Fibroblast of mammary gland (primary cell): ENCODE results near the gene APOL5.
"Not testable (repeated sequence)": the region's sequence is repeated elsewhere in the genome, so short reads cannot be mapped to it uniquely, and the experiment has no call there.

Source experiments
- DNase-seq: peaks from one replicate; pipeline ENCODE4 v3.0.0-alpha.2; 2010; ENCODE audit warnings: low read depth
- H3K4me3 ChIP-seq: 2 replicates; pipeline ENCODE4 v1.5.1; 2011; ENCODE audit warnings: low read depth, mild to moderate bottlenecking, low read length, moderate library complexity; ENCODE audit not compliant: control insufficient read depth
- CTCF ChIP-seq: conservative IDR thresholded peaks from 2 replicates; pipeline ENCODE4 v1.5.1; 2011; ENCODE audit warnings: low read depth, low read length, inconsistent platforms; ENCODE audit not compliant: control insufficient read depth, insufficient read depth

Gene APOL5

GRCh38 chr22:35717572-35717971, at the start of gene APOL5:
Gene APOL5 (plus strand): TSS chr22:35717872. CDS start chr22:35717872, 0 bp downstream.
- DNase-seq, result no peak
- no peak within 1 kb of the TSS for H3K4me3 ChIP-seq

GRCh38 chr22:35674335-35674734, 43.3 kb upstream of the APOL5 start:
- TF ChIP-seq CTCF, result no peak
- no peak for DNase-seq
- H3K4me3 ChIP-seq, result no peak overlapping the region

More at GRCh38 chr22:35717572-35717971, at the start of gene APOL5:
- no peak for TF ChIP-seq CTCF

GRCh38 chr22:35676065-35676464, 41.6 kb upstream of the APOL5 start:
- H3K4me3 ChIP-seq, DNase-seq: not testable (repeated sequence)

GRCh38 chr22:35677460-35678187, 40.0 kb upstream of the APOL5 start:
- H3K4me3 ChIP-seq, result no peak overlapping the region
- TF ChIP-seq CTCF, result no peak
- DNase-seq, result no peak

- no peak for DNase-seq
- no peak for TF ChIP-seq CTCF
- no peak overlapping the region for H3K4me3 ChIP-seq
These were observed 38.8 kb upstream of the APOL5 start for GRCh38 chr22:35678836-35679235.

GRCh38 chr22:35679492-35679891, 38.2 kb upstream of the APOL5 start:
- not testable (repeated sequence) for H3K4me3 ChIP-seq
- DNase-seq, result peak; percentile 26

GRCh38 chr22:35681454-35682052, 36.1 kb upstream of the APOL5 start:
- DNase-seq, result no peak
- no peak overlapping the region for H3K4me3 ChIP-seq
- TF ChIP-seq CTCF, result no peak
